Stomach (tissue), 9 donors: ENCODE results near the gene ZNF594. TPM values are rescaled to one million over a fixed set of nuclear protein-coding genes. Genes with fewer than 3 reads are reported as not detected.

ENCODE experiments used
- DNase-seq, 2 donors: peaks; one replicate each; pipeline versions ENCODE4 v3.0.0 to v3.0.0-alpha.2; 2013 to 2019
- H3K27ac ChIP-seq, 5 donors: fragments of 200-600 bp in 4 of 5; sonication (generic) in 4 of 5; one replicate each; pipeline ENCODE4 v1.5.1; 2013 to 2019; ENCODE audit warnings: mild to moderate bottlenecking in 1 of 5, moderate library complexity in 1 of 5
- H3K27me3 ChIP-seq, 3 donors: fragments of 200-600 bp; sonication (generic); one replicate each; pipeline ENCODE4 v1.5.1; 2017 to 2019; ENCODE audit warnings: mixed run types in 1 of 3
- H3K36me3 ChIP-seq, 4 donors: fragments of 200-600 bp; sonication (generic); 1 replicate in 3 of 4; 2 replicates in 1 of 4; pipeline ENCODE4 v1.5.1; 2016 to 2019
- H3K4me1 ChIP-seq, 4 donors: fragments of 200-600 bp; sonication (generic); one replicate each; pipeline ENCODE4 v1.5.1; 2016 to 2019
- H3K4me3 ChIP-seq, 4 donors: fragments of 200-600 bp; sonication (generic) in 3 of 4; one replicate each; pipeline ENCODE4 v1.5.1; 2016 to 2019; ENCODE audit warnings: mild to moderate bottlenecking in 1 of 4
- H3K9me3 ChIP-seq, 4 donors: fragments of 200-600 bp; sonication (generic); one replicate each; pipeline ENCODE4 v1.5.1; 2016 to 2019
- EP300 ChIP-seq: sonication (generic); formaldehyde crosslinking; IDR thresholded peaks from one replicate; pipeline ENCODE4 v1.6.1; 2017; ENCODE audit warnings: antibody characterized with exemption
- POLR2A ChIP-seq, 4 donors: fragments of 450-650 bp; IDR thresholded peaks; one replicate each; pipeline ENCODE4 v1.6.1; 2016; ENCODE audit warnings: antibody characterized with exemption in 4 of 4, control low read depth in 2 of 4, mild to moderate bottlenecking in 1 of 4, moderate library complexity in 1 of 4
- POLR2AphosphoS5 ChIP-seq, 3 donors: sonication (generic); formaldehyde crosslinking; IDR thresholded peaks; one replicate each; pipeline ENCODE4 v1.6.1; 2016; ENCODE audit warnings: antibody characterized with exemption in 3 of 3
- WGBS, 5 donors: extraction: QIAGEN DNeasy Blood & Tissue Kit in 3 of 5; methylation state at CpG; one replicate each; pipeline versions ENCODE4 v1.1.5 to v1.1.7; 2013 to 2018; 5-methylcytosine and 5-hydroxymethylcytosine counted together
- intact Hi-C: fragments of 100-400 bp; cut with DNase I; formaldehyde crosslinking; loops from one replicate; pipeline ENCODE4 v1.15.1; 2023; ENCODE audit warnings: low total_unique reads
- polyA plus RNA-seq, 3 donors: library from polyadenylated mRNA; stranded (reverse); fragments of 200-250 nt; gene quantifications; one replicate each; pipeline ENCODE4 v1.2.3, GENCODE V29; 2013
- total RNA-seq, 5 donors: library from RNA; depleted of rRNA; stranded (reverse); fragments of >200 nt; gene quantifications; one replicate each; pipeline versions ENCODE4 v1.1.0 to v1.2.3, GENCODE V29; 2014 to 2016
- TF ChIP-seq, protein P1 (sequence below), 7 experiments: fragments of 450-650 bp in 4 of 7; fragments of 200-600 bp in 3 of 7; sonication (generic) in 3 of 7; IDR thresholded peaks; one replicate each; pipeline ENCODE4 v1.5.1; 2016 to 2019; ENCODE audit warnings: antibody characterized with exemption in 7 of 7, control low read depth in 2 of 7, mild to moderate bottlenecking in 1 of 7
- donor health status: healthy with polysubstance abuse.
- donor health status: Bipolar disorder and iron deficiency.
- donor health status: healthy.

The ZNF594 gene
- total and polyA plus RNA-seq, 8 donors = 0.56 to 73.5 (median 7.0) TPM; not detected in 1

GRCh38 chr17:5203908-5204294 lies 12.2 kb upstream of the ZNF594 start:
- DNase-seq = no peak
- Histone ChIP-seq H3K27me3 (no peaks in the 10 kb centered on the region), H3K4me3 (no peak overlapping the region), H3K9me3 (no peaks in the 10 kb centered on the region), H3K27ac (no peak overlapping the region), H3K4me1 (no peaks in the 10 kb centered on the region), H3K36me3 (no peaks in the 10 kb centered on the region)
- TF ChIP-seq POLR2AphosphoS5 (IDR thresholded peaks at IDR 0.05) (no peak), POLR2A (IDR thresholded peaks at IDR 0.05) (no peak), EP300 (no peak)
- TF ChIP-seq, protein P1, sequence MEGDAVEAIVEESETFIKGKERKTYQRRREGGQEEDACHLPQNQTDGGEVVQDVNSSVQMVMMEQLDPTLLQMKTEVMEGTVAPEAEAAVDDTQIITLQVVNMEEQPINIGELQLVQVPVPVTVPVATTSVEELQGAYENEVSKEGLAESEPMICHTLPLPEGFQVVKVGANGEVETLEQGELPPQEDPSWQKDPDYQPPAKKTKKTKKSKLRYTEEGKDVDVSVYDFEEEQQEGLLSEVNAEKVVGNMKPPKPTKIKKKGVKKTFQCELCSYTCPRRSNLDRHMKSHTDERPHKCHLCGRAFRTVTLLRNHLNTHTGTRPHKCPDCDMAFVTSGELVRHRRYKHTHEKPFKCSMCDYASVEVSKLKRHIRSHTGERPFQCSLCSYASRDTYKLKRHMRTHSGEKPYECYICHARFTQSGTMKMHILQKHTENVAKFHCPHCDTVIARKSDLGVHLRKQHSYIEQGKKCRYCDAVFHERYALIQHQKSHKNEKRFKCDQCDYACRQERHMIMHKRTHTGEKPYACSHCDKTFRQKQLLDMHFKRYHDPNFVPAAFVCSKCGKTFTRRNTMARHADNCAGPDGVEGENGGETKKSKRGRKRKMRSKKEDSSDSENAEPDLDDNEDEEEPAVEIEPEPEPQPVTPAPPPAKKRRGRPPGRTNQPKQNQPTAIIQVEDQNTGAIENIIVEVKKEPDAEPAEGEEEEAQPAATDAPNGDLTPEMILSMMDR (IDR thresholded peaks at IDR 0.05) = no peak
- WGBS, 5 donors = 67 to 100% (median 94%) methylated on average over 1 of the region's 1 CpG
- intact Hi-C loops = no loop called here

DNA sequence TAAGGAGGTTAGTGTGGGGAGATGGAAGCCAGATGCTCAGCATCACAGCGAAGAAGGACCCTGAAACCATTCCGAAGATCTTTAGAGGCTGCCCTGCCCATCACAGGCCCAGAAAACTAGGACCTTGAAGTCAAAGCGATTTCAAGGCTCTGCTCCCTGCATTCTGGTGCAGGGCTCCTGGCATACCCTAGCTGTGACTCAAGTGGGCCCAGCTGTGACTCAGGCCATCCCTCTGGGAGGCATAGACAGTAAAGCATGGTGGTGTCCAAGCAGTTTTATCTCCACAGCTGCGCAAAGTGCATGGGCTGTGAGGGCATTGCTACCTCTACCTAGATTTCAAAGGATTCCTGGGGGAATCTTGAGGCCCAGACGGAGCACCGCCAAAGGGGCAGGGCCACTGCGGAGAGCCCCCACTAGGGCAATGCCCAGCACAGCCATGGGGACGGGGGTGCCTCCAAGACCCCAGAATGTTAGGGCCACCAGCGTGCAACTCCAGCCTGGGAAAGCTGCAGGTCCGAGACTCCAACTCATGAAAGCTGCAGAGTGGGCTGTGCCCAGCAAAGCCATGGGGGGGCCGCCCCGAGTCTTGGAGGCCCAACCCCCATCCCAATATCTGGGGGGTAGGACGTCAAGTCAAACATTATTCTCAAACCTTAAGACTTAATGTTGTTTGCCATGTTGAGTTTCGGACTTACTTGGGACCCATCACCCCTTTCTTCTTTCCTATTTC lies 11.7 kb upstream of the ZNF594 start:
- TF ChIP-seq EP300 = no peak
- TF ChIP-seq, protein P1 (IDR thresholded peaks at IDR 0.05) = no peak
- TF ChIP-seq POLR2AphosphoS5 (IDR thresholded peaks at IDR 0.05) = no peak
- TF ChIP-seq POLR2A (IDR thresholded peaks at IDR 0.05) = no peak
- intact Hi-C loops = no loop called here
- Histone ChIP-seq H3K4me3 (no peak overlapping the region), H3K36me3 (no peaks in the 10 kb centered on the region), H3K27me3 (no peaks in the 10 kb centered on the region), H3K4me1 (no peaks in the 10 kb centered on the region), H3K27ac (no peak overlapping the region), H3K9me3 (no peaks in the 10 kb centered on the region)
- 94 to 98% (median 96%) methylated on average over 7 to 14 of the region's 14 CpGs for WGBS, 5 donors
- DNase-seq = no peak

DNA sequence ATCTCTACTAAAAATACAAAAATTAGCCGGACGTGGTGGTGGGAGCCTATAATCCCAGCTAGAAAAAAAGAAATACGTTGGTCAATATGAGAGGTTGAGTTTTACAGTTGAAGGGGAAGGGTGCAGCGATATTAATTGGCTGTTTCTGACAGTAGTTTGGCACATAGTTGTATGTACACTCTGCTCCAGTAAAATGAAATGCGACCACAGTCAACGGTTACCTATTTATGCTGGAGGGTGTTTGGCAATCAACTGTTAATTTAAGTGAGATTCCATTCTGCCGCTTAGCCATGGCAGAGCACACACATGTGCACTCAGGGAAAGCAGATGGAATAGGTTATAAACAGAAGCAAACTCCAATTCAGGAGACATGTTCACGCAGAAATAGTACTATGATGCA lies 9.3 kb upstream of the ZNF594 start:
- Histone ChIP-seq H3K36me3 (no peaks in the 10 kb centered on the region), H3K4me3 (no peak overlapping the region), H3K9me3 (no peaks in the 10 kb centered on the region), H3K27me3 (no peaks in the 10 kb centered on the region), H3K27ac (no peak overlapping the region), H3K4me1 (no peaks in the 10 kb centered on the region)
- DNase-seq = no peak
- 91 to 95% (median 92%) methylated on average over 8 of the region's 8 CpGs for WGBS, 5 donors
- intact Hi-C loops = no loop called here
- TF ChIP-seq POLR2A (IDR thresholded peaks at IDR 0.05) = no peak
- TF ChIP-seq, protein P1 (IDR thresholded peaks at IDR 0.05) = no peak
- TF ChIP-seq EP300 = no peak
- no peak for TF ChIP-seq POLR2AphosphoS5 (IDR thresholded peaks at IDR 0.05)

GRCh38 chr17:5200360-5200759 lies 8.7 kb upstream of the ZNF594 start:
- no peaks in the 10 kb centered on the region for H3K36me3 ChIP-seq
- intact Hi-C loops = no loop called here
- H3K9me3 ChIP-seq = no peaks in the 10 kb centered on the region
- H3K27me3 ChIP-seq = no peaks in the 10 kb centered on the region
- WGBS, 5 donors = 49 to 73% (median 64%) methylated on average over 2 of the region's 2 CpGs
- no peak for DNase-seq
- no peaks in the 10 kb centered on the region for H3K4me1 ChIP-seq
- H3K27ac ChIP-seq = no peak overlapping the region
- no peak for TF ChIP-seq POLR2AphosphoS5 (IDR thresholded peaks at IDR 0.05)
- TF ChIP-seq, protein P1 (IDR thresholded peaks at IDR 0.05) = no peak
- H3K4me3 ChIP-seq = no peak overlapping the region
